ENCODE results near the gene C2orf92.

C2orf92 gene

GRCh38 chr2:97699765-97700444 is 30.4 kb downstream of the C2orf92 start:
- Histone ChIP-seq H3K36me3 (ENCODE audit: insufficient read depth, low read length) (no peaks in the 10 kb centered on the region), H3K4me2 (ENCODE audit: low read length) (no peak overlapping the region), H3K27me3 (ENCODE audit: control insufficient read depth, insufficient read depth, low read length) (no peaks in the 10 kb centered on the region), H3K9me3 (replicated peaks; ENCODE audit: low read length) (no peaks in the 10 kb centered on the region), H3K4me1 (ENCODE audit: control insufficient read depth, insufficient read depth, low read length) (peaks cover 4% of the 10 kb centered on the region), H3K9ac (ENCODE audit: low read depth, low read length) (no peak overlapping the region), H3K4me3 (ENCODE audit: low read length) (no peak overlapping the region)

GRCh38 chr2:97701186-97701585 is 31.7 kb downstream of the C2orf92 start:
- Histone ChIP-seq H3K4me3 (ENCODE audit: low read length) (no peak overlapping the region), H3K36me3 (ENCODE audit: insufficient read depth, low read length) (no peaks in the 10 kb centered on the region), H3K4me2 (ENCODE audit: low read length) (no peak overlapping the region), H3K4me1 (ENCODE audit: control insufficient read depth, insufficient read depth, low read length) (peaks cover 4% of the 10 kb centered on the region), H3K9ac (ENCODE audit: low read depth, low read length) (no peak overlapping the region), H3K27me3 (ENCODE audit: control insufficient read depth, insufficient read depth, low read length) (no peaks in the 10 kb centered on the region), H3K9me3 (replicated peaks; ENCODE audit: low read length) (no peaks in the 10 kb centered on the region)

DNA sequence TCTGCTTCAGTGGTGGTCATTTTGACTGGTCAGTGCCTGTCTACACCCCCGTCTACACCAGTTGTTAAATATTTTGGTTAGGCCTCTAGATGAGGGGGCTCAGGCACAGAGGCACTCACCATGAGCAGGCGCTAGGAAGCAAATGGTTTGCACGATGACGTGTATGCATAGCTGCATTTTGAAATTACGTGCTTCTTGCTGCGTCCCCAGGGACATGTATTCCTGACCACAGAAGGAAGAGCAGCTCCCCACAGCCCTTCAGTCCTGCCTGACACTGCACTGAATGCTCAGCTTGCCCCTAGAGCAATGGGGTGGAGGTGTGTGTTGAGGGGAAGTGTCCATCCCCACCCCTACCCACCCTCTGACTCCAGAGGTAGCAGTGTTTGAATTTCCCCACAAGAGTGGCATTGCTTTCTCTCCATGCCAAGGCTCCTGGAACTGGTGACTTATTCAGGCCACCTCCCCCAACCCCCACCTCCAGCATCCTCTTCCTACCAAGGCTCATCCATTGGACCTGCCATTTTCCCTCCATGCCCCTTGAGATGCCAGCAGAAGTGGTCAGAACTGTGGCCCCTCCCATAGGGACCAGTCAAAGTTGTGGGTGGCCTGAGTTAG is 32.4 kb downstream of the C2orf92 start:
- no peak overlapping the region for H3K9ac ChIP-seq (ENCODE audit: low read depth, low read length)
- H3K4me2 ChIP-seq (ENCODE audit: low read length) = peak overlapping the region; percentile 50
- no peaks in the 10 kb centered on the region for H3K9me3 ChIP-seq (replicated peaks; ENCODE audit: low read length)
- no peak overlapping the region for H3K4me3 ChIP-seq (ENCODE audit: low read length)
- peaks cover 4% of the 10 kb centered on the region for H3K4me1 ChIP-seq (ENCODE audit: control insufficient read depth, insufficient read depth, low read length)
- no peaks in the 10 kb centered on the region for H3K36me3 ChIP-seq (ENCODE audit: insufficient read depth, low read length)
- H3K27me3 ChIP-seq (ENCODE audit: control insufficient read depth, insufficient read depth, low read length) = no peaks in the 10 kb centered on the region

DNA sequence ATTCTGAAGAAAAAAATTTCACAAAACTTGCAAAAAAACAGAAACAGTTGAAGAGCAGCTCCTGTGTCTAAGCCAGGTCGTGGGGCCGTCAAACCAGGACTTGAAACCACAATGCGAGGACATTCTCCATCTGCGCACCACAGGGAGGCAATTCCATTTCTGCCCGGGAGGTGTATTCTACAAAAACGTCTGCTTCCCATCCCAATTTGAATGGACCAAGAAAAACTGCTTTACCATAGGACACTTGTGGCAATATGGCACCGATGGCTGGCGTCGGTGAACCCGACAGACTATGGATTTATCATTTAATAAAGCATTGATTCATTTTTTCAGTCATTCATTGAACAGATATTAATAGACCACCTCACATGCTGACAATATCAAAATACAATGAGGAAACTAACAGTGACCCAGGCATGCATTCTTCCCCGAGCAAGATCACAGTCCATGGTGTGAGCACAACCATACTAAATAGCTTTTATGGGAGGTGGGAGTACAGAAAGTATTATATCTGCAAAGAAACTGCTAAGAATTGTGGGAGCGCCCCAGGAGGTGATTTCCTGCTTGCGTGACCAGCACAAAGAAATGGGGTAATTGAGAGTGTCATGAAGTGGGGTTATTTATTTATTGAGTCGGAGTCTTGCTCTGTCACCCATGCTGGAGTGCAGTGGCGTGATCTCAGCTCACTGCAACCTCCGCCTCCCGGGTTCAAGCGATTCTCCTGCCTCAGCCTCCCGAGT is 33.4 kb downstream of the C2orf92 start:
- no peaks in the 10 kb centered on the region for H3K9me3 ChIP-seq (replicated peaks; ENCODE audit: low read length)
- peaks cover 4% of the 10 kb centered on the region for H3K4me1 ChIP-seq (ENCODE audit: control insufficient read depth, insufficient read depth, low read length)
- H3K4me2 ChIP-seq (ENCODE audit: low read length) = no peak overlapping the region
- no peaks in the 10 kb centered on the region for H3K27me3 ChIP-seq (ENCODE audit: control insufficient read depth, insufficient read depth, low read length)
- H3K4me3 ChIP-seq (ENCODE audit: low read length) = no peak overlapping the region
- no peak overlapping the region for H3K9ac ChIP-seq (ENCODE audit: low read depth, low read length)
- no peaks in the 10 kb centered on the region for H3K36me3 ChIP-seq (ENCODE audit: insufficient read depth, low read length)

- H3K4me1 ChIP-seq (ENCODE audit: control insufficient read depth, insufficient read depth, low read length) = peaks cover 4% of the 10 kb centered on the region
- H3K27me3 ChIP-seq (ENCODE audit: control insufficient read depth, insufficient read depth, low read length) = peaks cover 4% of the 10 kb centered on the region
Measured at GRCh38 chr2:97703741-97704140, 34.2 kb downstream of the C2orf92 start.

GRCh38 chr2:97704989-97705388 is 35.5 kb downstream of the C2orf92 start:
- no peaks in the 10 kb centered on the region for H3K36me3 ChIP-seq (ENCODE audit: insufficient read depth, low read length)
- H3K4me2 ChIP-seq (ENCODE audit: low read length) = no peak overlapping the region
- no peak overlapping the region for H3K4me3 ChIP-seq (ENCODE audit: low read length)

More at GRCh38 chr2:97703741-97704140, 34.2 kb downstream of the C2orf92 start:
- Histone ChIP-seq H3K9me3 (replicated peaks; ENCODE audit: low read length) (no peaks in the 10 kb centered on the region), H3K4me3 (ENCODE audit: low read length) (no peak overlapping the region), H3K36me3 (ENCODE audit: insufficient read depth, low read length) (no peaks in the 10 kb centered on the region), H3K4me2 (ENCODE audit: low read length) (no peak overlapping the region), H3K9ac (ENCODE audit: low read depth, low read length) (no peak overlapping the region)

DNA sequence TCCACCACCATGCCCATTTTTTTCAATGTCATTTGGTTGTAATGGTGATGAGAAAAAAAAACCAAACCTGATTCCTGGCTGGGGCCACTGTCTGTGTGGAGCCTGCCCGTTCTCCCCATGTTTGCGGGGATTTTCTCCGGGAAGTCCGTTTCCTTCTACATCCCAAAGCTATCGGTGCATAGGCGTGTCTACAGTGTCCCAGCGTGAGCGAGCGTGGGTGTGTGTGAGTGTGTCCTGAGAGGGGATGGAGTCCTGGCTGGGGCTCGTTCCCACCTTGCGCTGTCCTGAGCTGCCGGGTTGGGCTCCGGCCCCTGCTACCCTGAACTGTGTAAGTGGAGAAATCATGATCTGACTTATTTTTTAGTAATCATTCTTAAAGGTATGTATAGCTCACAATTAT is 36.6 kb downstream of the C2orf92 start:
- Histone ChIP-seq H3K9ac (ENCODE audit: low read depth, low read length) (no peak overlapping the region), H3K4me2 (ENCODE audit: low read length) (no peak overlapping the region), H3K4me3 (ENCODE audit: low read length) (no peak overlapping the region), H3K9me3 (replicated peaks; ENCODE audit: low read length) (no peaks in the 10 kb centered on the region), H3K27me3 (ENCODE audit: control insufficient read depth, insufficient read depth, low read length) (peaks cover 7% of the 10 kb centered on the region), H3K4me1 (ENCODE audit: control insufficient read depth, insufficient read depth, low read length) (peaks cover 4% of the 10 kb centered on the region), H3K36me3 (ENCODE audit: insufficient read depth, low read length) (no peaks in the 10 kb centered on the region)

More at GRCh38 chr2:97704989-97705388, 35.5 kb downstream of the C2orf92 start:
- H3K9ac ChIP-seq (ENCODE audit: low read depth, low read length) = no peak overlapping the region
- peaks cover 4% of the 10 kb centered on the region for H3K27me3 ChIP-seq (ENCODE audit: control insufficient read depth, insufficient read depth, low read length)
- peaks cover 4% of the 10 kb centered on the region for H3K4me1 ChIP-seq (ENCODE audit: control insufficient read depth, insufficient read depth, low read length)
- H3K9me3 ChIP-seq (replicated peaks; ENCODE audit: low read length) = no peaks in the 10 kb centered on the region

DNA sequence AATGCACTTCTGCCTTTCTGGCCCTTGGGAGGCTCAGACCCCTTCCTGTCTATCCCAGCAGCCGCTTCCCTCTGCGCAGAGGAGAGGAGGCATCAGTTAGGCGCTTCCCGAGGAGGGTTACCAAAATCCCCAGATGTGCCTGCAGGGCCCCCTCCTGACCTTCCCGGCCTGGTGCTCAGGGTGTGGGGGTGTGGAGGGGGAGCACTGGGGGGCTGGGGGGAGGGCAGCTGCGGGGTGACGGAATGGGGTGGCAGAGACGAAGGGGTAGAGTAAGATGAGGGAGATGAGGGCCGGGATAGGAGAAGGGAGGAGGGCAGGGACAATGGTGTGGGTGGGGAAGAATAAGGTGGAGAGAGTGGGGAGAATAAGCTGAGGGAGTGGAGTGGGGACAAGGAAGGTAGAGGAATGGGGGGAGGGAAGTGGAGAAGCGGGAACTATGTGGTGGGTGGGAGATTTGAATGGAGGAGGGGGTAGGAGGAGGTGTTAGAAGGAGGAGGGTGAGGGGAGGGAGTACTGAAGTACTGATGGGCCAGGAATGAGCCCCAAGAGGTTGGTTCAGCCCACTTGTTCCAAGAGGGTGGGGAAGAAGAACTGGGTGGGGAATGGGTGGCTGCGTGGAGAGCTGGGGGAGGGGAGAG is 37.3 kb downstream of the C2orf92 start:
- Histone ChIP-seq H3K9ac (ENCODE audit: low read depth, low read length) (no peak overlapping the region), H3K4me2 (ENCODE audit: low read length) (no peak overlapping the region), H3K4me3 (ENCODE audit: low read length) (no peak overlapping the region)

GRCh38 chr2:97707362-97708047 is 38.0 kb downstream of the C2orf92 start:
- Histone ChIP-seq H3K27me3 (ENCODE audit: control insufficient read depth, insufficient read depth, low read length) (peaks cover 7% of the 10 kb centered on the region), H3K4me1 (ENCODE audit: control insufficient read depth, insufficient read depth, low read length) (no peaks in the 10 kb centered on the region)

More for the DNA sequence above, 37.3 kb downstream of the C2orf92 start:
- Histone ChIP-seq H3K9me3 (replicated peaks; ENCODE audit: low read length) (no peaks in the 10 kb centered on the region), H3K27me3 (ENCODE audit: control insufficient read depth, insufficient read depth, low read length) (peaks cover 7% of the 10 kb centered on the region), H3K36me3 (ENCODE audit: insufficient read depth, low read length) (no peaks in the 10 kb centered on the region), H3K4me1 (ENCODE audit: control insufficient read depth, insufficient read depth, low read length) (no peaks in the 10 kb centered on the region)

DNA sequence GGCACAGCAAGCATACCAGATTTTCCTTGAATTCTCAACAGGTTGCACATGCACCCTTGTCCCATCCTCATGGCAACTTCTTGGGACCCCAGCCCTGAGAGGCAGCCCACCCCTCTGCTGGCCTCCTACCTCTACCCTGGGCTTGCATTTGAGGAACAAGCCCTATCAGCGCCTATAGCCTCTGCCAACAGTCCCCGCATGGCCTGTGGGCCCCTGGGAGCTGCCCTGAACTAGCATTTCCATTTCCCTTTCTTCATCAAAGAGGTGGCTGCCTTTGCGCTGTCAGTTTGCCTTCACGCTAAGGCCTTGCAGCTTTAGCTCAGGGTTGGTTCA is 38.5 kb downstream of the C2orf92 start:
- no peaks in the 10 kb centered on the region for H3K9me3 ChIP-seq (replicated peaks; ENCODE audit: low read length)
- no peak overlapping the region for H3K4me3 ChIP-seq (ENCODE audit: low read length)
- H3K36me3 ChIP-seq (ENCODE audit: insufficient read depth, low read length) = no peaks in the 10 kb centered on the region
- H3K4me2 ChIP-seq (ENCODE audit: low read length) = no peak overlapping the region
- H3K27me3 ChIP-seq (ENCODE audit: control insufficient read depth, insufficient read depth, low read length) = peaks cover 7% of the 10 kb centered on the region
- no peaks in the 10 kb centered on the region for H3K4me1 ChIP-seq (ENCODE audit: control insufficient read depth, insufficient read depth, low read length)
- H3K9ac ChIP-seq (ENCODE audit: low read depth, low read length) = no peak overlapping the region

More at GRCh38 chr2:97707362-97708047, 38.0 kb downstream of the C2orf92 start:
- no peaks in the 10 kb centered on the region for H3K9me3 ChIP-seq (replicated peaks; ENCODE audit: low read length)
- H3K9ac ChIP-seq (ENCODE audit: low read depth, low read length) = no peak overlapping the region
- H3K4me3 ChIP-seq (ENCODE audit: low read length) = no peak overlapping the region
- H3K4me2 ChIP-seq (ENCODE audit: low read length) = no peak overlapping the region
- no peaks in the 10 kb centered on the region for H3K36me3 ChIP-seq (ENCODE audit: insufficient read depth, low read length)

- Histone ChIP-seq H3K9ac (ENCODE audit: low read depth, low read length) (no peak overlapping the region), H3K9me3 (replicated peaks; ENCODE audit: low read length) (no peaks in the 10 kb centered on the region), H3K4me2 (ENCODE audit: low read length) (no peak overlapping the region), H3K27me3 (ENCODE audit: control insufficient read depth, insufficient read depth, low read length) (peaks cover 7% of the 10 kb centered on the region), H3K4me3 (ENCODE audit: low read length) (no peak overlapping the region), H3K36me3 (ENCODE audit: insufficient read depth, low read length) (no peaks in the 10 kb centered on the region), H3K4me1 (ENCODE audit: control insufficient read depth, insufficient read depth, low read length) (no peaks in the 10 kb centered on the region)
Measured at GRCh38 chr2:97708608-97709007, 39.1 kb downstream of the C2orf92 start.

All from skeletal muscle satellite cell (primary cell).